Sigmoid colon (tissue), 4 donors: ENCODE data around the gene SLC26A8.

Experiments used
- POLR2AphosphoS5 ChIP-seq, 4 donors: sonication (generic); formaldehyde crosslinking; IDR thresholded peaks; one replicate each; pipeline ENCODE4 v1.6.1; 2017; ENCODE audit warnings: antibody characterized with exemption in 4 of 4
- TF ChIP-seq, protein P1 (sequence below), 4 experiments: fragments of 450-650 bp in 3 of 4; fragments of 200-600 bp in 1 of 4; IDR thresholded peaks; one replicate each; pipeline ENCODE4 v1.5.1; 2016 to 2019; ENCODE audit warnings: antibody characterized with exemption in 4 of 4, mild to moderate bottlenecking in 3 of 4, moderate library complexity in 2 of 4

DNA sequence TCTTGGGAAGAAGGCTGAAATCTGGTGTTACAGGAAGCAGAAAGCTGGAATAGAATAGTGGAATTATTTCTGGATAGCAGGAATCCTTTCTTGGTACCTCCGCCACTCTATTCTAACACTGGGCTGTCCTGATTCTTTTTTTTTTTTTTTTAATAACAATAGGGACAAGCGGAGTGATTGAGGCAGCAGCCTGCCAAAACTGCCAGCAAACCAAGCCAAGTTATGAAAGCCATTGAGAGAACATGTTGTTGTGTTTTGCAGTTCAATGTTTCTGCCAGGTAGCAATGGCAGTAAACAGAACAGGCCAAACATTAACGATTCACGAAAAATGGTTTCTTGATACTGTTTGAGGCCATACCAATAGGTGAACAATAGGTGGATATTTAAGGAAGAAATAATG is 47.1 kb downstream of the SLC26A8 start:
- TF ChIP-seq, protein P1, sequence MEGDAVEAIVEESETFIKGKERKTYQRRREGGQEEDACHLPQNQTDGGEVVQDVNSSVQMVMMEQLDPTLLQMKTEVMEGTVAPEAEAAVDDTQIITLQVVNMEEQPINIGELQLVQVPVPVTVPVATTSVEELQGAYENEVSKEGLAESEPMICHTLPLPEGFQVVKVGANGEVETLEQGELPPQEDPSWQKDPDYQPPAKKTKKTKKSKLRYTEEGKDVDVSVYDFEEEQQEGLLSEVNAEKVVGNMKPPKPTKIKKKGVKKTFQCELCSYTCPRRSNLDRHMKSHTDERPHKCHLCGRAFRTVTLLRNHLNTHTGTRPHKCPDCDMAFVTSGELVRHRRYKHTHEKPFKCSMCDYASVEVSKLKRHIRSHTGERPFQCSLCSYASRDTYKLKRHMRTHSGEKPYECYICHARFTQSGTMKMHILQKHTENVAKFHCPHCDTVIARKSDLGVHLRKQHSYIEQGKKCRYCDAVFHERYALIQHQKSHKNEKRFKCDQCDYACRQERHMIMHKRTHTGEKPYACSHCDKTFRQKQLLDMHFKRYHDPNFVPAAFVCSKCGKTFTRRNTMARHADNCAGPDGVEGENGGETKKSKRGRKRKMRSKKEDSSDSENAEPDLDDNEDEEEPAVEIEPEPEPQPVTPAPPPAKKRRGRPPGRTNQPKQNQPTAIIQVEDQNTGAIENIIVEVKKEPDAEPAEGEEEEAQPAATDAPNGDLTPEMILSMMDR (IDR thresholded peaks at IDR 0.05), result no peak
- no peak for TF ChIP-seq POLR2AphosphoS5 (IDR thresholded peaks at IDR 0.05)
